Neural progenitor cell (in vitro differentiated cells): ENCODE results near the gene NRG3. TPM values are rescaled to one million over a fixed set of nuclear protein-coding genes. Genes with fewer than 3 reads are reported as not detected.

Source experiments
- DNase-seq: peaks from one replicate; pipeline ENCODE4 v3.0.0-alpha.2; 2016; ENCODE audit warnings: low spot score
- H2AFZ ChIP-seq: fragments of 200-600 bp; sonication (generic); replicated peaks from 2 replicates; pipeline ENCODE4 v1.6.1; 2016; ENCODE audit warnings: antibody characterized with exemption
- H3F3A ChIP-seq: fragments of 200-600 bp; sonication (generic); 2 replicates; pipeline ENCODE4 v1.6.1; 2016; ENCODE audit warnings: antibody characterized with exemption, low read depth
- H3K27ac ChIP-seq: fragments of 200-600 bp; sonication (generic); 2 replicates; pipeline ENCODE4 v1.5.1; 2016; ENCODE audit warnings: mild to moderate bottlenecking
- H3K27me3 ChIP-seq: fragments of 200-600 bp; sonication (generic); 2 replicates; pipeline ENCODE4 v1.6.1; 2016; ENCODE audit warnings: mild to moderate bottlenecking, moderate library complexity
- H3K36me3 ChIP-seq: fragments of 200-600 bp; sonication (generic); 2 replicates; pipeline ENCODE4 v1.5.1; 2016
- H3K4me1 ChIP-seq: fragments of 200-600 bp; sonication (generic); 2 replicates; pipeline ENCODE4 v1.6.1; 2016; ENCODE audit warnings: mixed run types
- H3K4me2 ChIP-seq: fragments of 200-600 bp; sonication (generic); 2 replicates; pipeline ENCODE4 v1.6.1; 2016
- H3K4me3 ChIP-seq: fragments of 200-600 bp; sonication (generic); 2 replicates; pipeline ENCODE4 v1.5.1; 2016
- H3K79me2 ChIP-seq: fragments of 200-600 bp; sonication (generic); 2 replicates; pipeline ENCODE4 v1.6.1; 2016; ENCODE audit warnings: low read depth
- H3K9ac ChIP-seq: fragments of 200-600 bp; sonication (generic); 2 replicates; pipeline ENCODE4 v1.6.1; 2016
- H3K9me3 ChIP-seq: fragments of 200-600 bp; sonication (generic); 2 replicates; pipeline ENCODE4 v1.5.1; 2016; ENCODE audit warnings: low read depth
- H4K20me1 ChIP-seq: fragments of 200-600 bp; sonication (generic); 2 replicates; pipeline ENCODE4 v1.6.1; 2016; ENCODE audit warnings: low read depth
- H3K27ac Mint-ChIP-seq: 3 replicates; pipeline ENCODE4 v1.8.0; 2021; ENCODE audit warnings: mixed read lengths
- H3K27me3 Mint-ChIP-seq: 2 replicates; pipeline ENCODE4 v1.8.0; 2022; ENCODE audit warnings: low read depth, mild to moderate bottlenecking, inconsistent platforms, moderate library complexity, mixed read lengths; ENCODE audit not compliant: insufficient read depth
- H3K36me3 Mint-ChIP-seq: 3 replicates; pipeline ENCODE4 v1.8.0; 2021; ENCODE audit warnings: mixed read lengths
- H3K4me1 Mint-ChIP-seq: 3 replicates; pipeline ENCODE4 v1.8.0; 2021; ENCODE audit warnings: mixed read lengths
- H3K4me3 Mint-ChIP-seq: 3 replicates; pipeline ENCODE4 v1.8.0; 2021; ENCODE audit warnings: mild to moderate bottlenecking, moderate library complexity, mixed read lengths
- H3K9me3 Mint-ChIP-seq: 3 replicates; pipeline ENCODE4 v1.8.0; 2020; ENCODE audit warnings: mixed read lengths
- EZH2 ChIP-seq: fragments of 200-600 bp; sonication (generic); IDR thresholded peaks from 2 replicates; pipeline ENCODE4 v1.6.1; 2017; ENCODE audit warnings: antibody characterized with exemption, mild to moderate bottlenecking, moderate library complexity
- EZH2phosphoT487 ChIP-seq: fragments of 200-600 bp; sonication (generic); IDR thresholded peaks from 2 replicates; pipeline ENCODE4 v1.6.1; 2017; ENCODE audit warnings: antibody characterized with exemption
- total RNA-seq: library from RNA; depleted of rRNA; stranded (reverse); fragments of >200 nt; gene quantifications from 2 replicates; pipeline ENCODE4 v1.2.3, GENCODE V29; 2015; ENCODE audit warnings: low replicate concordance
- TF ChIP-seq, protein P1 (sequence below): fragments of 200-600 bp; sonication (generic); IDR thresholded peaks from 2 replicates; pipeline ENCODE4 v1.5.1; 2017; ENCODE audit warnings: antibody characterized with exemption, mild to moderate bottlenecking

The NRG3 gene
- total RNA-seq, 1 donor from 2014 or later: 1.9 TPM

DNA sequence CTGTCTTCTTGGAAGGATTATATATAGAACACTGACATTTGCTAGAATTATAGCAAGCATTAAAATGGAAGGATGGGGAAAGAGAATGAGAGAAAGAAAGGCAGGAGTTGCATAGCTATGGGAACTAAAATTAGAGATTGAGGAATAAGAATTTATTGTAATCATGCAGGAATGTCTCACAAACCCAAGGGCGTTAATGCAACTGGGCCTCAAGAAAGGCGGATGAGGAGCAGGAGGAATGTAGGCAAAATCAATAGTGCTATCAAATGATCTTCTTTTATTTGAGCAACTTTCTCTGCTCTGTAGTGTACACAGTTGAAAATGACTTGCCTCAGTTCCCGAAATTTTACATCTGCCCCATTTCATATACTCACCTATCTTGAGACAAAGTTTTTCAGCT lies 1132.5 kb downstream of the NRG3 start:
- no peaks in the 10 kb centered on the region for H3F3A ChIP-seq
- H3K79me2 ChIP-seq: no peaks in the 10 kb centered on the region
- H3K27me3 ChIP-seq: no peaks in the 10 kb centered on the region
- no peak overlapping the region for H3K4me2 ChIP-seq
- H3K27ac Mint-ChIP-seq: no peak overlapping the region
- H2AFZ ChIP-seq: no peak overlapping the region
- H3K36me3 Mint-ChIP-seq: no peaks in the 10 kb centered on the region
- no peaks in the 10 kb centered on the region for H3K4me1 Mint-ChIP-seq
- TF ChIP-seq, protein P1, sequence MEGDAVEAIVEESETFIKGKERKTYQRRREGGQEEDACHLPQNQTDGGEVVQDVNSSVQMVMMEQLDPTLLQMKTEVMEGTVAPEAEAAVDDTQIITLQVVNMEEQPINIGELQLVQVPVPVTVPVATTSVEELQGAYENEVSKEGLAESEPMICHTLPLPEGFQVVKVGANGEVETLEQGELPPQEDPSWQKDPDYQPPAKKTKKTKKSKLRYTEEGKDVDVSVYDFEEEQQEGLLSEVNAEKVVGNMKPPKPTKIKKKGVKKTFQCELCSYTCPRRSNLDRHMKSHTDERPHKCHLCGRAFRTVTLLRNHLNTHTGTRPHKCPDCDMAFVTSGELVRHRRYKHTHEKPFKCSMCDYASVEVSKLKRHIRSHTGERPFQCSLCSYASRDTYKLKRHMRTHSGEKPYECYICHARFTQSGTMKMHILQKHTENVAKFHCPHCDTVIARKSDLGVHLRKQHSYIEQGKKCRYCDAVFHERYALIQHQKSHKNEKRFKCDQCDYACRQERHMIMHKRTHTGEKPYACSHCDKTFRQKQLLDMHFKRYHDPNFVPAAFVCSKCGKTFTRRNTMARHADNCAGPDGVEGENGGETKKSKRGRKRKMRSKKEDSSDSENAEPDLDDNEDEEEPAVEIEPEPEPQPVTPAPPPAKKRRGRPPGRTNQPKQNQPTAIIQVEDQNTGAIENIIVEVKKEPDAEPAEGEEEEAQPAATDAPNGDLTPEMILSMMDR: no peak
- TF ChIP-seq EZH2 (no peak), EZH2phosphoT487 (no peak)
- H3K27me3 Mint-ChIP-seq: no peaks in the 10 kb centered on the region
- no peak overlapping the region for H3K4me3 ChIP-seq
- no peaks in the 10 kb centered on the region for H4K20me1 ChIP-seq
- H3K36me3 ChIP-seq: no peaks in the 10 kb centered on the region
- H3K9me3 ChIP-seq: no peaks in the 10 kb centered on the region
- H3K27ac ChIP-seq: no peak overlapping the region
- no peak for DNase-seq
- no peak overlapping the region for H3K4me3 Mint-ChIP-seq
- no peak overlapping the region for H3K9ac ChIP-seq
- H3K4me1 ChIP-seq: no peaks in the 10 kb centered on the region
- H3K9me3 Mint-ChIP-seq: no peaks in the 10 kb centered on the region

DNA sequence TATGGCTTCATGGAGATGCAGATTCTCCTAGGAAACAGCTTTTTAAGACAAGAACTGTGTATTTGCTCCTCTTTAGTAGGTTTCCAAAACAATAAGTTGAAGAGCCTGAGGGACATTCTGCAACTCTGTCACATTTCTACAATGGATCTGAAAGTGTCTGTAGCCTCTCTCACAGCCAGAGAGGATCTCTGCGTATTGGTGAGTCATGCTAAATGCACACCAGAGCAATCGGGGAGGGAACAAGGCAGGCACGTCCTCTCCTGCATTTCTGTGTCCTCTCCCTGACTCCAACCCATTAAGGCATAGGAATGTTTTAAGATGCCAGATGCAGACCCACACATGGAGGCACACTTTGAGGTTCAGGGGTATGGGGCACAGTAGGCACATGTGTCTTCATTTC lies 1137.9 kb downstream of the NRG3 start:
- Histone ChIP-seq H3F3A (no peaks in the 10 kb centered on the region), H3K36me3 (no peaks in the 10 kb centered on the region), H3K79me2 (no peaks in the 10 kb centered on the region), H3K4me1 (no peaks in the 10 kb centered on the region), H3K4me3 (no peak overlapping the region), H3K9me3 (no peaks in the 10 kb centered on the region), H3K4me2 (no peak overlapping the region), H3K27me3 (no peaks in the 10 kb centered on the region), H2AFZ (no peak overlapping the region), H4K20me1 (no peaks in the 10 kb centered on the region), H3K27ac (no peak overlapping the region), H3K9ac (no peak overlapping the region)
- no peak for TF ChIP-seq EZH2
- TF ChIP-seq, protein P1: no peak
- no peak for TF ChIP-seq EZH2phosphoT487
- no peak overlapping the region for H3K4me3 Mint-ChIP-seq
- H3K9me3 Mint-ChIP-seq: no peaks in the 10 kb centered on the region
- no peaks in the 10 kb centered on the region for H3K36me3 Mint-ChIP-seq
- DNase-seq: no peak
- H3K27ac Mint-ChIP-seq: no peak overlapping the region
- H3K27me3 Mint-ChIP-seq: no peaks in the 10 kb centered on the region
- no peaks in the 10 kb centered on the region for H3K4me1 Mint-ChIP-seq

DNA sequence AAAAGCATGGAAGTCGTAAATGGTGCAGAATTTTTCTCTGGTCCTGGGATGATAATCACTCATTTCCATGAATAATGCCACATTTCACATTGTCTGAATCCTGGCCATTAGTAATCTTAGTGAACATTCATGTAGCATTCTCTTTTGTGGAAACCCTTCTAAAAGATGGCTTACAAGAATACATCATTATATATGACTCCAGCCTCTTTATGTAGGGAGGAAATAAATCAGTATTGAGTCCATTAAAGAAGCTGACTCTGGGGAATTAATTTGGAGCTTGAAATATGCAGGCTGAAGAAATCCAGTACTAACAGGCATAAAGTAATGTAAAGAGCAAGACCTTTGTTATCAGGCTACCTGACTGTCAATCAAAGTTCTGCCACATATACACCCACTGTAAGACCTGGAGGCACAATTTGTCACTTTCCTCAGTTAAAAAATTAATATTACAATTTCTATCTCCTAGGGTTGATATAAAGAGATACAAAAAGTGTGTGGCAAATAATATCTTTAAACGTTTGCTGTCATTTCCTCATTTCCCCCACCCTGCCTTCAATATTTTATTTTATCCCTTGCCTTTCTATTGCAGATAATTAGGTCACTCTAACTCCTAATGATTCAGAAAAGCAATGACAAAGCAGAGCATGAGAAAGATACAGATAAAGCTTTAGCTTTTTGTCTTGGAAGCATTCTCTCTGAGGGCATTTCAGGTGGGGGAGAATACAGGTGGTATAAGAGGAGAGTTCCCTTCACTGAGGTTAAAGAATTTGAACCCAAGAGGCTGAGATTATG lies 1142.3 kb downstream of the NRG3 start:
- H3K4me1 Mint-ChIP-seq: no peaks in the 10 kb centered on the region
- H3K27me3 Mint-ChIP-seq: no peaks in the 10 kb centered on the region
- Histone ChIP-seq H3K9me3 (no peaks in the 10 kb centered on the region), H3K79me2 (no peaks in the 10 kb centered on the region), H3F3A (no peaks in the 10 kb centered on the region), H3K4me3 (no peak overlapping the region), H3K9ac (no peak overlapping the region), H4K20me1 (no peaks in the 10 kb centered on the region), H3K27me3 (no peaks in the 10 kb centered on the region), H3K4me2 (no peak overlapping the region), H2AFZ (no peak overlapping the region), H3K36me3 (no peaks in the 10 kb centered on the region), H3K27ac (no peak overlapping the region), H3K4me1 (no peaks in the 10 kb centered on the region)
- H3K27ac Mint-ChIP-seq: no peak overlapping the region
- no peak for DNase-seq
- no peak for TF ChIP-seq EZH2
- TF ChIP-seq EZH2phosphoT487: no peak
- TF ChIP-seq, protein P1: no peak
- H3K4me3 Mint-ChIP-seq: no peak overlapping the region
- no peaks in the 10 kb centered on the region for H3K9me3 Mint-ChIP-seq
- no peaks in the 10 kb centered on the region for H3K36me3 Mint-ChIP-seq
